Endometrial microvascular endothelial cells (primary cell): Measurements from ENCODE around the gene CRYAB. TPM values are rescaled to one million over a fixed set of nuclear protein-coding genes. Genes with fewer than 3 reads are reported as not detected.

Source experiments
- in situ Hi-C: cut with HindIII; loops from 2 replicates; pipeline ENCODE4 v1.10.0; 2017; ENCODE audit warnings: low sequenced_read_pairs, low pct_unique_long_range_greater_than_20kb; ENCODE audit errors: inconsistent ontology term
- total RNA-seq: library from RNA; depleted of rRNA; stranded (reverse); fragments of >200 nt; gene quantifications from one replicate; pipeline ENCODE4 v1.2.3, GENCODE V29; 2015; ENCODE audit errors: inconsistent ontology term

CRYAB gene
- 0.19 TPM for total RNA-seq

- in situ Hi-C loops, result no loop called here
Measured at GRCh38 chr11:111911563-111912401, at the start of gene CRYAB. TSS of gene CRYAB (minus strand) at chr11:111911770. CDS start at chr11:111911724, 46 bp downstream.

GRCh38 chr11:111960916-111961315 lies 49.3 kb upstream of the CRYAB start:
- in situ Hi-C loops, result no loop called here

GRCh38 chr11:111957663-111958444 lies 46.3 kb upstream of the CRYAB start:
- in situ Hi-C loops, result no loop called here

GRCh38 chr11:111954154-111954553 lies 42.6 kb upstream of the CRYAB start:
- in situ Hi-C loops, result no loop called here

- in situ Hi-C loops, result no loop called here
Measured at GRCh38 chr11:111951565-111951964, 40.0 kb upstream of the CRYAB start.

- in situ Hi-C loops, result no loop called here
Measured at GRCh38 chr11:111949519-111950426, 38.2 kb upstream of the CRYAB start.

GRCh38 chr11:111947143-111947542 lies 35.6 kb upstream of the CRYAB start:
- in situ Hi-C loops, result no loop called here

- in situ Hi-C loops, result no loop called here
Measured at GRCh38 chr11:111946499-111946898, 34.9 kb upstream of the CRYAB start.

- in situ Hi-C loops, result no loop called here
Measured at GRCh38 chr11:111945198-111945597, 33.6 kb upstream of the CRYAB start.

- in situ Hi-C loops, result no loop called here
Measured at GRCh38 chr11:111944651-111945051, 33.1 kb upstream of the CRYAB start.

GRCh38 chr11:111944139-111944538 lies 32.6 kb upstream of the CRYAB start:
- in situ Hi-C loops, result no loop called here

- in situ Hi-C loops, result no loop called here
Measured at GRCh38 chr11:111942829-111943228, 31.3 kb upstream of the CRYAB start.

- in situ Hi-C loops, result no loop called here
Measured at GRCh38 chr11:111941963-111942362, 30.4 kb upstream of the CRYAB start.

- in situ Hi-C loops, result no loop called here
Measured at GRCh38 chr11:111939836-111940604, 28.4 kb upstream of the CRYAB start.

GRCh38 chr11:111938687-111939160 lies 27.2 kb upstream of the CRYAB start:
- in situ Hi-C loops, result no loop called here

GRCh38 chr11:111937844-111938243 lies 26.3 kb upstream of the CRYAB start:
- in situ Hi-C loops, result no loop called here

GRCh38 chr11:111937461-111937769 lies 25.8 kb upstream of the CRYAB start:
- in situ Hi-C loops, result no loop called here

GRCh38 chr11:111936040-111936540 lies 24.5 kb upstream of the CRYAB start:
- in situ Hi-C loops, result no loop called here
